Putamen (tissue), 1 donor: Measurements from ENCODE around the gene DENND2D.

Source experiments
- DNase-seq: peaks from one replicate; pipeline ENCODE4 v3.0.0-alpha.2; 2016; ENCODE audit warnings: low spot score

The DENND2D gene

DNA sequence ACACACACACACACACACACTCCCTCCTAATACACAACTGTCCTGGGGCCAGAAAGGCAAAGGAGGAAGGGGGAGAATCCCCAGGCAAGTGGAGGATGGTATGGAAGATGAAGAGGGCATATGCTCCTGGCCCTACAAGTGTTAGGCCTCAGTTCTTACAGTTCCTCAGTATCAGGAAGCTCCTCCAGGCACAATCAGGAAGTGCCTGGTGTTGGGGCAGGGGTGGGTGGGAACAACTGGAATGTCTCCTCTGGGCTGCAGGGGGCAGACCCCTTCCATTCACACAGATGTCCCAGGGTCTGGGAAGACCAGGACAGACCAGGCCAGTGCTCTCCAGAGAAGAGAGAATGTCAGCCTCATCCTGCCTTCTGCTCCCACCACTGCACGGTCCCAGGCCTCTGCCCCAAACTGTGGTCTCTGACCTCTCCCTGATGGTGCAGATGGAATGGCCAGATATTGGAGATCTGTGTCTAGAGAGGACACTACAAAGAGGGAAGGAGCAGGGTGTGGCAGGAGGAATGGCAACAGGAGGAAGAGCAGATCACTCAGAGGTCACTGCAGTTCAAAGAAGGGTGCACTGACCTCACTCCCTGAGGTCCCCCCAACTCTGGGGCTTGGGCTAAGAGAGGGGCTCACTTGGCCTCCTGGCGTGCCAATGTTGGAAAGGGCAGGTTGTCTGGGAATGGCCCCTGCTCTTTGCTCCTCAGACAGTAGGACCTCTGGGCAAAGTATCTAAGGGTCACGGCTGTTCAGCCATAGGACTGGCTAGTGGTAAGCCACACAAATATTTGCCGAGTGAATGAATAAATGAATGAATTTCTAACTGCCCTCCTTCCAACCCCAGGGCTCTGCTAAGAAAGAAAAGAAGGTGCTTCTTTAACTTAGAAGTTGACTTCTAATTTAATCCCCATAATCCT lies 2.5 kb upstream of the DENND2D start:
- no peak for DNase-seq

- no peak for DNase-seq
Observed at GRCh38 chr1:111202366-111202706, 1.9 kb upstream of the DENND2D start.

- DNase-seq: no peak
Observed at GRCh38 chr1:111201275-111202090, 1.0 kb upstream of the DENND2D start.

GRCh38 chr1:111200802-111201161 lies 336 bp upstream of the DENND2D start:
- no peak for DNase-seq

- no peak for DNase-seq
Observed at GRCh38 chr1:111199329-111199728, 1.1 kb downstream of the DENND2D start.

GRCh38 chr1:111198836-111199235 lies 1.6 kb downstream of the DENND2D start:
- no peak for DNase-seq

DNA sequence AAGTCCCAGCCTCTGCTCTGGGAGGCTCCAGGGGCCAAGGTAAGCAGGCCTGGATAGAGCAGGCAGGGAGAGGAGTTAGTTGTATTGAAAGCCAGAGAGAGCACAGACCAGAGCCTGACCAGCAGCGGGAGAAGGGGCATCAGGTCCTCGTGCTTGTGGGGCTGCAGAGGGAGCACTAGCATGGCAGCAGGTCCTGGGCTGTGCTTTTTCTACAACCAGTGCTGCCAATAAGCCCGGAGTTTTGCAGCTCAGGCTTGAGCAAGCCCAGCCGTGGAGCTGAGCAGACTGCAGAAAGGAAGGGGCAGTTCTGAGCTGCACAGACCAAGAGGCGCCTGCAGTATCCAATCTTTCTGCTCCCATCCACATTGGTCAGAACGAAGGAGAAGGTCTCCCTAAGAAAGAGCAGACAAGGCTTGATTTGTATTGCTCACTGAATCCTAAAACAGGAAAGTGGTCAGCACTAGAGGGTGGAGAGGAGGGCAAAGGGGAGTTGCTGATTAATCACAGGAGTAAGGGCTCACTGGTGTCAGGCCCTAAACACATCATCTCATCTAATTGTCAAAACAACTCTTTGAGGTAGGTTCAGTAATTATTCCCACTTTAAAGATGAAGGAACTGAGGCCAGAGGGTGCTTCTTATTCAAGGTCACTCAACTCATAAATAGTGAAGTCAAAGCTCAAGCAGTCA lies 2.7 kb downstream of the DENND2D start:
- DNase-seq: no peak

GRCh38 chr1:111196213-111196612 lies 4.2 kb downstream of the DENND2D start:
- DNase-seq: no peak

DNA sequence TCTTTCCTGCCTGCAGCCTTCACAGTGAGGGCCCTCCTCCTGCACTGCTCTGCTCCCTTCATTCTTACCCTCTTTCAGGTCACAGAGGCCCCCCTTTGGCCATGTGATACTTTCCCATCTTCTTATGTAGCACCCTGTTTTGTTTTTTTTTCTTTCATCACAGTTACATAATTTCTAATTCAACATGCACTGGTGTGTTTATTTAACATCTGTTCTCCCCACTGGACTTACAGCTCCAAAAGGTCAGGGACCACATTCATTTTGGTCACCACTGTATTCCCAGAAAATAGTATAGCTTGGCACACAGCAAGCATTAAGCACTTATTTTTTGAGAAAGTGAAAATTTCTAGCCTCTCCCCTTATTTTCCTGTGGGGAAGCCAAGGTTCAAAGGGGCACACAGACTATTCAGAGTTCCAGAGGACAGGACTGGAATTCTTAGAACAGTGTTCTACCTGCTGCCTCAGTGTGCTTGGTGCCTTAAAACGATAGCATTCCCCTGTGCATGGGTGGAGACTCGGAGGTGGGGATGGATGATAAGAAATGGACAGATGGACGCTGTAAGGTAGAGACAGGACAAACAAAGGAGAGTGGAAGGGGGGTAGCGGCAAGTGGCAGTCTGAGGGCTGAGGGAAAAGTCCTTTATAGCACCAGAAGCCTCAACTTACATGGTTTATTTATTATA lies 5.3 kb downstream of the DENND2D start:
- DNase-seq: no peak

GRCh38 chr1:111193712-111194480 lies 6.5 kb downstream of the DENND2D start:
- no peak for DNase-seq

DNA sequence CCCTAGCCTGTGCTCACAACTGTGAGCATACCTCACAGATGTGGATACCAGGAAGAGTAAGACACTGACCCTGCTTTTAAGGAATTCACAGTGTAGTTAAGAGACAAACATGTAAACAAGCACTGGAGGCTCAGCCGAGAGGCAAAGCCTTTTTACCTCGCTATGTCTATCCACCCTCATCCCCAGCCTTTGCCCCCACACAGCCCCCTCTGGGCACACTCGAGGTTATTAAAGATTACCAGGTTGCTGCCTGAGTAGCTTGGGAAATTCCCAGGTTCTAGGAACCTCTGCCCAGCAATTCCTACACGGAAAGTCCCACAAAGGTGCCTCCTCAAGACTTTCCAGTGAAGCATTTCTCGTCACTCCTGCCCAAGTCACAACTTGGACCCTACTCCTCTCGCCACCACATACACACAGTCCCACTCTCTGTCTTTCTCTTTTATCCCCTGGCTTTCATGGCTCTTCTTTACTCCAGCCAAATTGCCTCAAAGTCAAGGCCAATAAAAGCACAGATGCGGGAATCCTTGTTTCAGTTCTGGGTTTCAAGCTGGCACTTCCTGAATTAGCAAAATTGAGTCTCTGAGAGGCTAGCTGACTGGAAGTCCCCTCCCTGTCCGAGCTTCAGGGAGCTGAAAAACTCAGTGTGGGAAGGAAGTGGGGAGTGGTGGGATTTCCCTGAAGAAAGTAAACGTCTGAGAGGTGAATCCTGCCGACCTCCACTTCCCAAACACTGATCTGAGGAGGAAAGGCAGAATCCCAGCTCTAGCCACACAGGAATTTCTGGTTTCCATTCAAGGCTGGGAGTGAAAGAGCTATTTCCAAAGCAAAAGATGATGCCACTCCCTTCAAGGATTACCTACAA lies 7.6 kb downstream of the DENND2D start:
- peak; percentile 21 for DNase-seq

DNA sequence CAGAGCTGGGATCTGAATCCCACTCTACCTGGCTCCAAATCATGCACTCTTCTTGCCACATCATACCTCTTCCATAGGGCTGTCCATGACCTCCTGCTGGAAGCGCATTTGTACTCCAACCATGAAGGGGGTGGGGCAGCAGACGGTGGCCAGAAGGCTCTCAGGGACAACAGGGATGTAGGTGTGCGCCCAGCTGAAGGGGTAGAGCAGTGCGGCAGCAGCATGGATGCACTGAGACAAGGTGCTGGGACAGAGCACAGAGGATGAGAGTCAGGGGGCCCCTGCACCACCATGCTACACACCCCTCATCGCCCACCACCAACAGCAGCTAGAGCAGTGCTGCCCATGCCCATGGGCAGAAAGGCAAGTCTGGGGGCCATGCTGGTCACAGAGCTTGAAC lies 8.4 kb downstream of the DENND2D start:
- no peak for DNase-seq

- no peak for DNase-seq
Observed at GRCh38 chr1:111191496-111191895, 8.9 kb downstream of the DENND2D start.

DNA sequence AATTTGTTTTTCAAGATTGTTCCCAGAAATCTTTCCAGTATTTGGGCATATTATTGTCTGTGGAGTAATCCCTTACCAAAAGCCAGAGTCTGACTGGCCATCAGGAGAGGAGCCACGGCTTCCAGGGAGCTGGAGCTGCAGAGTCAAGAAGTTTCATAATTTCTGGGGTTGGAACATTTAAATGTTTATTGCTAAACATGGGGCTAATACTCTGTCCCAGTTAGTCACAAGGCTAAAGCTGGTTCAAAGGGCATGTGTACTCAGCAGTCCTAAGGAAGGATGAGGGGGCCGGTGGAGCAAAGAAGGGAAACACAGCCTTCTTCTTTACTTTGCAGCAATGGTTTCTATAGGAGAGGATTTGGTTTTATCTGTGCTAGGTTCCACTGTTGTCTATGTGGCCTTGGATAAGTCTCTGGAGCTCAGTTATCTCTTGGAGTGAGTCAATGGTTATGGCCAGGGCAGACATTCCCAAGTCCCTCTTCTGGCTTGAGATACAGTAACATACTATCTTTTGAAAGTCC lies 9.5 kb downstream of the DENND2D start:
- no peak for DNase-seq

DNA sequence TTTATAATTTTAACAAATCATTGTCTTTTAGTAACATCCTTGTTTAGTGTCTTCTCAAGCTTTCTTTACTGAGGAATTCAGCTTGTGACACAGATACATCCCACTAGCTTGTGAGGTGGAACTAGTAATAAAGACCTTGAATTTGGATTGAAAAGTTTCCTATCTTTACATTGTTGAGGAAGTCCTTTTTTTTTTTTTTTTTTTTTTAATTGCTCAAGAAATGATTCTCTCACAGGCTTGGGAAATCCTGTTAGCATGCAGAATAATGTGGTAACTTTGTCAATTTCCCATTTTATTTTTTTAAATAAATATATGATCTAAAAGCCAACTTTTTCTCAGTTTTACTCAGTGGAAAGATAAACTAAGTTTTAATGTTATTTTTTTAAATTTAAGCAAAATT lies 15.8 kb downstream of the DENND2D start:
- DNase-seq: no peak

DNA sequence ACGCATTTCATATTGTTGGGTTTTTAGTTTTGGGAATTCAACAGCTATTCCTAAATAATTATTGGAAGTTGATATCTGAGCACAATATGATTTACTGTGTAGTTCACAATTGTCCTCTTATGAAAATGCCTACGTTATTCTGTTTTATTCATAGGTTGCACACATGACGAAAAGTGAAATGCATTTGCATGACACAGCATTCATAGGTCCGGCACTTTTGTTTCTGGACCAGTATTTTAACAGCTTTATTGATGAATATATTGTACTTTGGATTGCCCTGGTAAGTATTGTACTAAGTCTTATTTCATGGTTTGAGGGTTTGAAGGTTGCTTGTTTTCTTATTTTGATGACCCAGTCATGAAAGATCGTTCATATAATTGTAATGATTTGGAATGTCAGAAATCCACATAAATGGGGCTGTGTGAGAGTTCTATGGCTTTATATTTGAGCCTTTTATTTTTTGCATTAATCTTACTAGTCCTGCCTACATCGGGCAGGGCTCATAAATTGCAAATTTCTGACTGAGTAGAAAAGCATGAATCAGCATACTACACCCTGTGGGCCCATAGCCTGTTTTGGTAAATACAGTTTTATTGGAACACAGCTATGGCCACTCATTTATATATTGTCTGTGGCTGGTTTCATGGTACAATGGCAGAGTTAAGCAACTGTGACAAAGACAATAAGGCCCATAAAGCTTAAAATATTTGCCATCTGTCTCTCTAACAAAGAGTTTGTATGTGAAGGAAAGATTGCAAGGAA lies 17.0 kb downstream of the DENND2D start:
- DNase-seq: no peak

- DNase-seq: no peak
Observed at GRCh38 chr1:111182052-111182451, 18.4 kb downstream of the DENND2D start.

GRCh38 chr1:111179968-111180533 lies 20.4 kb downstream of the DENND2D start:
- no peak for DNase-seq

- no peak for DNase-seq
Observed at GRCh38 chr1:111176678-111177077, 23.8 kb downstream of the DENND2D start.
